HepG2 (cell line): Measurements from ENCODE around the gene CSK. TPM values are rescaled to one million over a fixed set of nuclear protein-coding genes. Genes with fewer than 3 reads are reported as not detected.

Experiments used
- LBX2 ChIP-seq: sonication (generic); formaldehyde crosslinking; IDR thresholded peaks from 2 replicates; pipeline ENCODE4 v1.5.0; 2020; ENCODE audit warnings: missing genetic modification reagents, mild to moderate bottlenecking, borderline replicate concordance
- NR0B2 ChIP-seq: sonication (generic); formaldehyde crosslinking; IDR thresholded peaks from 2 replicates; pipeline ENCODE4 v1.4.0; 2020; ENCODE audit warnings: mild to moderate bottlenecking, missing genetic modification reagents
- PRMT3 ChIP-seq: sonication (generic); formaldehyde crosslinking; IDR thresholded peaks from 2 replicates; pipeline ENCODE4 v1.8.1; 2022; ENCODE audit warnings: low read depth, mild to moderate bottlenecking, moderate library complexity, missing genetic modification reagents, borderline replicate concordance
- PTBP1 ChIP-seq: fragments of 200-400 bp; formaldehyde crosslinking; IDR thresholded peaks from 2 replicates; pipeline ENCODE4 v1.6.1; 2018; ENCODE audit warnings: low read length, low read depth; ENCODE audit not compliant: poor library complexity, severe bottlenecking
- SNAPC4 ChIP-seq: sonication (generic); formaldehyde crosslinking; IDR thresholded peaks from 2 replicates; pipeline ENCODE4 v1.4.0; 2020; ENCODE audit warnings: mild to moderate bottlenecking, missing genetic modification reagents
- STAG1 ChIP-seq: sonication (generic); formaldehyde crosslinking; IDR thresholded peaks from 2 replicates; pipeline ENCODE4 v1.4.0; 2020; ENCODE audit warnings: missing genetic modification reagents
- TEAD2 ChIP-seq: sonication (generic); formaldehyde crosslinking; IDR thresholded peaks from 2 replicates; pipeline ENCODE4 v1.9.0; 2021; ENCODE audit warnings: missing genetic modification reagents
- ZBTB33 ChIP-seq: sonication (generic); formaldehyde crosslinking; IDR thresholded peaks from 2 replicates; pipeline ENCODE4 v1.4.0; 2020; ENCODE audit warnings: missing genetic modification reagents
- ZGPAT ChIP-seq: IDR thresholded peaks from 2 replicates; pipeline ENCODE4 v1.6.1; 2016; ENCODE audit warnings: mild to moderate bottlenecking
- ZNF17 ChIP-seq: sonication (generic); formaldehyde crosslinking; IDR thresholded peaks from 2 replicates; pipeline ENCODE4 v1.5.0; 2020; ENCODE audit warnings: mild to moderate bottlenecking, missing genetic modification reagents
- ZNF546 ChIP-seq: sonication (generic); formaldehyde crosslinking; conservative IDR thresholded peaks from 2 replicates; pipeline ENCODE4 v1.8.1; 2023; ENCODE audit warnings: mild to moderate bottlenecking, missing genetic modification reagents
- ZNF615 ChIP-seq: sonication (generic); formaldehyde crosslinking; IDR thresholded peaks from 2 replicates; pipeline ENCODE4 v1.5.0; 2020; ENCODE audit warnings: mild to moderate bottlenecking, missing genetic modification reagents, borderline replicate concordance
- ZSCAN31 ChIP-seq: sonication (generic); formaldehyde crosslinking; IDR thresholded peaks from 2 replicates; pipeline ENCODE4 v1.5.0; 2020; ENCODE audit warnings: low read depth, mild to moderate bottlenecking, missing genetic modification reagents
- polyA plus RNA-seq, 8 experiments: library from polyadenylated mRNA; depleted of rRNA in 3 of 8; stranded (reverse) in 7 of 8; unstranded in 1 of 8; fragments of >200 nt; fragmentation: Illumina TruSeq in 4 of 8; extraction: Trizol in 4 of 8; gene quantifications; 2 replicates each; pipeline versions ENCODE4 v1.2.1 to v1.2.3, GENCODE V29; 2011 to 2016; ENCODE audit warnings: low read depth in 4 of 8, missing spikeins in 1 of 8, mixed read lengths in 1 of 8; ENCODE audit not compliant: insufficient read depth in 1 of 8
- total RNA-seq, 5 experiments: library from RNA; depleted of rRNA; stranded (reverse); fragments of >200 nt; fragmentation: Illumina TruSeq; extraction: Trizol; gene quantifications; 2 replicates each; pipeline ENCODE4 v1.2.3, GENCODE V29; 2016; ENCODE audit warnings: low read depth in 1 of 5
- TF ChIP-seq, protein P1 (sequence below): IDR thresholded peaks from 2 replicates; pipeline ENCODE4 v1.6.1; 2016; ENCODE audit warnings: low read depth, control low read depth

CSK gene
- total and polyA plus RNA-seq, 2 of the 13 experiments (the other 11 are each of a cell fraction or from before 2014, with no cell fraction given) = 12.5 to 21.3 TPM

DNA sequence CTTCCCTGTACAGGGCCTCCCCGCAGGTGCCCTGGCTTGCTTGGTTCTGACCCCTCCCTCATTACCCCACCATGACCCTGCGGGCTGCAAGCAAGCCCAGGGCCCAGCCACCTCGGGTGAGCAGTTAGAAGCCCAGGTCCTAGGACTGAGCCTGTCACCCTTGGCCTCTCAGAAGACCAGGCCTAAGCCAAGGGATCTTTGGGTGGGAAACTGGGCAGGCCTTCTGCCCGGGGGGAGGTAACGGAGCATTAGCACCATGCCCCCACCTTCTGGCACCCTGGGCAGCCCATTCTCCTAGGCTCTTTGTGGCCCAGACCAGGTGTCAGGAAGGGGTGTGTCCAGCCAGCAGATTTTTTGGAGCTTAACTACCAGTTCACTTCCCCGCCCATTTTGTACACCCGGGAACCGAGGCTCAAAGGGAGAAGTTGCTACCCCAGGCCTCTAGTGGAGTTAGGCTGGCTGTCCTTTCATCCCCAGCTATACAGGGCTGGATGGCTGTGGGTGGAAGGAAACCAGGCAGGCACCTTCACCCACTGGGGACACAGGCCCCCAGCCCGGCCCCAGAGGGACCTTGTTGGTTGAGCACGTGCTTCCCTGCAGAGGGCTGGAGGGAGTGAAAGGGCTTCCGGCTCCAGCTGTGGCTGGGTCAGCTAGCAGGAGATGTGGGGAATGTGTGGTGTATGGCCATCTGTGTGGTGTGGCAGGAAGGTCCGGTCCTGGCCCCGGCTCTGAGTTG is 1.4 kb downstream of the CSK start (continued):
- TF ChIP-seq NR0B2 (peak; percentile 66; the same call in 1 of the 2 replicates), PRMT3 (CRISPR knock-in tag) (0 out of 2 replicates have a peak, but pooled peaks have one; percentile 46), SNAPC4 (CRISPR knock-in tag) (peak; percentile 57; the same call in 1 of the 2 replicates), ZNF615 (no peak), PTBP1 (no peak), ZGPAT (CRISPR knock-in tag) (0 out of 2 replicates have a peak, but pooled peaks have one; percentile 24), ZNF17 (CRISPR knock-in tag) (no peak), ZSCAN31 (CRISPR knock-in tag) (0 out of 2 replicates have a peak, but pooled peaks have one; percentile 26), STAG1 (0 out of 2 replicates have a peak, but pooled peaks have one; percentile 2), LBX2 (no peak), ZNF546 (0 out of 2 replicates have a peak, but pooled peaks have one; percentile 20), TEAD2 (no peak), ZBTB33 (no peak)
- TF ChIP-seq, protein P1, sequence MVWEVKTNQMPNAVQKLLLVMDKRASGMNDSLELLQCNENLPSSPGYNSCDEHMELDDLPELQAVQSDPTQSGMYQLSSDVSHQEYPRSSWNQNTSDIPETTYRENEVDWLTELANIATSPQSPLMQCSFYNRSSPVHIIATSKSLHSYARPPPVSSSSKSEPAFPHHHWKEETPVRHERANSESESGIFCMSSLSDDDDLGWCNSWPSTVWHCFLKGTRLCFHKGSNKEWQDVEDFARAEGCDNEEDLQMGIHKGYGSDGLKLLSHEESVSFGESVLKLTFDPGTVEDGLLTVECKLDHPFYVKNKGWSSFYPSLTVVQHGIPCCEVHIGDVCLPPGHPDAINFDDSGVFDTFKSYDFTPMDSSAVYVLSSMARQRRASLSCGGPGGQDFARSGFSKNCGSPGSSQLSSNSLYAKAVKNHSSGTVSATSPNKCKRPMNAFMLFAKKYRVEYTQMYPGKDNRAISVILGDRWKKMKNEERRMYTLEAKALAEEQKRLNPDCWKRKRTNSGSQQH (CRISPR knock-in tag) = 0 out of 2 replicates have a peak, but pooled peaks have one; percentile 36
